HepG2 (cell line): Measurements from ENCODE around the gene FNDC3B. TPM values are rescaled to one million over a fixed set of nuclear protein-coding genes. Genes with fewer than 3 reads are reported as not detected.

Experiments used
- GATAD2A ChIP-seq: IDR thresholded peaks from 2 replicates; pipeline ENCODE4 v1.6.1; 2016
- YEATS2 ChIP-seq: sonication (generic); formaldehyde crosslinking; IDR thresholded peaks from 2 replicates; pipeline ENCODE4 v1.4.0; 2020; ENCODE audit warnings: missing genetic modification reagents, borderline replicate concordance
- ZBTB3 ChIP-seq: sonication (generic); formaldehyde crosslinking; IDR thresholded peaks from 2 replicates; pipeline ENCODE4 v1.4.0; 2020; ENCODE audit warnings: low read depth, mild to moderate bottlenecking, moderate library complexity, missing genetic modification reagents, borderline replicate concordance
- ZNF335 ChIP-seq: sonication (generic); formaldehyde crosslinking; IDR thresholded peaks from 2 replicates; pipeline ENCODE4 v1.4.0; 2020; ENCODE audit warnings: missing genetic modification reagents
- ZNF746 ChIP-seq: sonication (generic); formaldehyde crosslinking; IDR thresholded peaks from 2 replicates; pipeline ENCODE4 v1.8.0; 2022; ENCODE audit warnings: mild to moderate bottlenecking, missing genetic modification reagents
- ZNF766 ChIP-seq: sonication (generic); formaldehyde crosslinking; IDR thresholded peaks from 2 replicates; pipeline ENCODE4 v1.5.0; 2020; ENCODE audit warnings: missing genetic modification reagents, borderline replicate concordance
- polyA plus RNA-seq, 8 experiments: library from polyadenylated mRNA; depleted of rRNA in 3 of 8; stranded (reverse) in 7 of 8; unstranded in 1 of 8; fragments of >200 nt; fragmentation: Illumina TruSeq in 4 of 8; extraction: Trizol in 4 of 8; gene quantifications; 2 replicates each; pipeline versions ENCODE4 v1.2.1 to v1.2.3, GENCODE V29; 2011 to 2016; ENCODE audit warnings: low read depth in 4 of 8, missing spikeins in 1 of 8, mixed read lengths in 1 of 8; ENCODE audit not compliant: insufficient read depth in 1 of 8
- total RNA-seq, 5 experiments: library from RNA; depleted of rRNA; stranded (reverse); fragments of >200 nt; fragmentation: Illumina TruSeq; extraction: Trizol; gene quantifications; 2 replicates each; pipeline ENCODE4 v1.2.3, GENCODE V29; 2016; ENCODE audit warnings: low read depth in 1 of 5
- TF ChIP-seq, protein P1 (sequence below), 2 experiments: fragments of 450-650 bp in 1 of 2; sonication (generic) in 1 of 2; formaldehyde crosslinking in 1 of 2; IDR thresholded peaks; 2 replicates each; pipeline versions ENCODE4 v1.6.1 to v1.8.0; 2016 to 2022; ENCODE audit warnings: antibody characterized with exemption in 1 of 2, mild to moderate bottlenecking in 1 of 2, missing genetic modification reagents in 1 of 2
- TF ChIP-seq, protein P2 (sequence below): sonication (generic); formaldehyde crosslinking; IDR thresholded peaks from 2 replicates; pipeline ENCODE4 v1.5.1; 2020; ENCODE audit warnings: mild to moderate bottlenecking, missing genetic modification reagents, borderline replicate concordance
- TF ChIP-seq, protein P3 (sequence below): sonication (generic); formaldehyde crosslinking; IDR thresholded peaks from 2 replicates; pipeline ENCODE4 v1.8.0; 2023; ENCODE audit warnings: mild to moderate bottlenecking, missing genetic modification reagents
- TF ChIP-seq, protein P4 (sequence below): IDR thresholded peaks from 2 replicates; pipeline ENCODE4 v1.6.1; 2016; ENCODE audit warnings: missing compliant biosample characterization, missing genetic modification reagents, borderline replicate concordance

Gene FNDC3B
- total and polyA plus RNA-seq, 2 of the 13 experiments (the other 11 are each of a cell fraction or from before 2014, with no cell fraction given): 74.8 to 103 TPM

DNA sequence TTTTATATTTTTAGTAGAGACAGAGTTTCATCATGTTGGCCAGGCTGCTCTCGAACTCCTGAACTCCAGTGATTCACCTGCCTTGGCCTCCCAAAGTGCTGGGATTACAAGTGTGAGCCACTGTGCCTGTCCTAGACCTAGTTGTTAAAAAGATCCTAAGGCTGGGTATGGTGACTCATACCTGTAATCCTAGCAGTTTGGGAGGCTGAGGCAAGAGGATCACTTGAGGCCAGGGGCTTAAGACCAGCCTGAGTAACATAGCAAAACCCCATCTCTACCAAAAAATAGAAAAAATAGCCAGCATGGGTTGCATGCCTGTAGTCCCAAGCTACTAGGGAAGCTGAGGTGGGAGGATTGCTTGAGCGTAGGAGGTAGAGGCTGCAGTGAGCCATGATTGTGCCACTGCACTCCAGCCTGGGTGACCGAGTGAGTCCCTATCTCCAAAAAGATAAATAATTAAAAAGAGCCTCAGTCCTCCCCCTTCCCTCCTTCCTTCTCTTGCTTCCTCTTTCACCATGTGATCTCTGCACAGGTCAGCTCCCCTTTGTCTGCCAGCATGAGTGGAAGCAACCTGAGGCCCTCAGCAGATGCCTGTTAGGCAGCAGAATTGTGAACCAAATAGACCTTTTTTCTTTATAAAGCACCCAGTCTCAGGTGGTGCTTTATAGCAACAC is 9.8 kb upstream of the FNDC3B start (continued):
- TF ChIP-seq, protein P1, sequence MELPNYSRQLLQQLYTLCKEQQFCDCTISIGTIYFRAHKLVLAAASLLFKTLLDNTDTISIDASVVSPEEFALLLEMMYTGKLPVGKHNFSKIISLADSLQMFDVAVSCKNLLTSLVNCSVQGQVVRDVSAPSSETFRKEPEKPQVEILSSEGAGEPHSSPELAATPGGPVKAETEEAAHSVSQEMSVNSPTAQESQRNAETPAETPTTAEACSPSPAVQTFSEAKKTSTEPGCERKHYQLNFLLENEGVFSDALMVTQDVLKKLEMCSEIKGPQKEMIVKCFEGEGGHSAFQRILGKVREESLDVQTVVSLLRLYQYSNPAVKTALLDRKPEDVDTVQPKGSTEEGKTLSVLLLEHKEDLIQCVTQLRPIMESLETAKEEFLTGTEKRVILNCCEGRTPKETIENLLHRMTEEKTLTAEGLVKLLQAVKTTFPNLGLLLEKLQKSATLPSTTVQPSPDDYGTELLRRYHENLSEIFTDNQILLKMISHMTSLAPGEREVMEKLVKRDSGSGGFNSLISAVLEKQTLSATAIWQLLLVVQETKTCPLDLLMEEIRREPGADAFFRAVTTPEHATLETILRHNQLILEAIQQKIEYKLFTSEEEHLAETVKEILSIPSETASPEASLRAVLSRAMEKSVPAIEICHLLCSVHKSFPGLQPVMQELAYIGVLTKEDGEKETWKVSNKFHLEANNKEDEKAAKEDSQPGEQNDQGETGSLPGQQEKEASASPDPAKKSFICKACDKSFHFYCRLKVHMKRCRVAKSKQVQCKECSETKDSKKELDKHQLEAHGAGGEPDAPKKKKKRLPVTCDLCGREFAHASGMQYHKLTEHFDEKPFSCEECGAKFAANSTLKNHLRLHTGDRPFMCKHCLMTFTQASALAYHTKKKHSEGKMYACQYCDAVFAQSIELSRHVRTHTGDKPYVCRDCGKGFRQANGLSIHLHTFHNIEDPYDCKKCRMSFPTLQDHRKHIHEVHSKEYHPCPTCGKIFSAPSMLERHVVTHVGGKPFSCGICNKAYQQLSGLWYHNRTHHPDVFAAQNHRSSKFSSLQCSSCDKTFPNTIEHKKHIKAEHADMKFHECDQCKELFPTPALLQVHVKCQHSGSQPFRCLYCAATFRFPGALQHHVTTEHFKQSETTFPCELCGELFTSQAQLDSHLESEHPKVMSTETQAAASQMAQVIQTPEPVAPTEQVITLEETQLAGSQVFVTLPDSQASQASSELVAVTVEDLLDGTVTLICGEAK (IDR thresholded peaks at IDR 0.05): no peak
- TF ChIP-seq, protein P1 (CRISPR knock-in tag; IDR thresholded peaks at IDR 0.05): no peak
- TF ChIP-seq ZNF335: no peak
- TF ChIP-seq, protein P2, sequence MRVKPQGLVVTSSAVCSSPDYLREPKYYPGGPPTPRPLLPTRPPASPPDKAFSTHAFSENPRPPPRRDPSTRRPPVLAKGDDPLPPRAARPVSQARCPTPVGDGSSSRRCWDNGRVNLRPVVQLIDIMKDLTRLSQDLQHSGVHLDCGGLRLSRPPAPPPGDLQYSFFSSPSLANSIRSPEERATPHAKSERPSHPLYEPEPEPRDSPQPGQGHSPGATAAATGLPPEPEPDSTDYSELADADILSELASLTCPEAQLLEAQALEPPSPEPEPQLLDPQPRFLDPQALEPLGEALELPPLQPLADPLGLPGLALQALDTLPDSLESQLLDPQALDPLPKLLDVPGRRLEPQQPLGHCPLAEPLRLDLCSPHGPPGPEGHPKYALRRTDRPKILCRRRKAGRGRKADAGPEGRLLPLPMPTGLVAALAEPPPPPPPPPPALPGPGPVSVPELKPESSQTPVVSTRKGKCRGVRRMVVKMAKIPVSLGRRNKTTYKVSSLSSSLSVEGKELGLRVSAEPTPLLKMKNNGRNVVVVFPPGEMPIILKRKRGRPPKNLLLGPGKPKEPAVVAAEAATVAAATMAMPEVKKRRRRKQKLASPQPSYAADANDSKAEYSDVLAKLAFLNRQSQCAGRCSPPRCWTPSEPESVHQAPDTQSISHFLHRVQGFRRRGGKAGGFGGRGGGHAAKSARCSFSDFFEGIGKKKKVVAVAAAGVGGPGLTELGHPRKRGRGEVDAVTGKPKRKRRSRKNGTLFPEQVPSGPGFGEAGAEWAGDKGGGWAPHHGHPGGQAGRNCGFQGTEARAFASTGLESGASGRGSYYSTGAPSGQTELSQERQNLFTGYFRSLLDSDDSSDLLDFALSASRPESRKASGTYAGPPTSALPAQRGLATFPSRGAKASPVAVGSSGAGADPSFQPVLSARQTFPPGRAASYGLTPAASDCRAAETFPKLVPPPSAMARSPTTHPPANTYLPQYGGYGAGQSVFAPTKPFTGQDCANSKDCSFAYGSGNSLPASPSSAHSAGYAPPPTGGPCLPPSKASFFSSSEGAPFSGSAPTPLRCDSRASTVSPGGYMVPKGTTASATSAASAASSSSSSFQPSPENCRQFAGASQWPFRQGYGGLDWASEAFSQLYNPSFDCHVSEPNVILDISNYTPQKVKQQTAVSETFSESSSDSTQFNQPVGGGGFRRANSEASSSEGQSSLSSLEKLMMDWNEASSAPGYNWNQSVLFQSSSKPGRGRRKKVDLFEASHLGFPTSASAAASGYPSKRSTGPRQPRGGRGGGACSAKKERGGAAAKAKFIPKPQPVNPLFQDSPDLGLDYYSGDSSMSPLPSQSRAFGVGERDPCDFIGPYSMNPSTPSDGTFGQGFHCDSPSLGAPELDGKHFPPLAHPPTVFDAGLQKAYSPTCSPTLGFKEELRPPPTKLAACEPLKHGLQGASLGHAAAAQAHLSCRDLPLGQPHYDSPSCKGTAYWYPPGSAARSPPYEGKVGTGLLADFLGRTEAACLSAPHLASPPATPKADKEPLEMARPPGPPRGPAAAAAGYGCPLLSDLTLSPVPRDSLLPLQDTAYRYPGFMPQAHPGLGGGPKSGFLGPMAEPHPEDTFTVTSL (CRISPR knock-in tag): no peak
- no peak for TF ChIP-seq ZNF766 (CRISPR knock-in tag)
- no peak for TF ChIP-seq YEATS2 (CRISPR knock-in tag)
- TF ChIP-seq GATAD2A (CRISPR knock-in tag): peak; percentile 43; the same call in 1 of the 2 replicates
- TF ChIP-seq, protein P3, sequence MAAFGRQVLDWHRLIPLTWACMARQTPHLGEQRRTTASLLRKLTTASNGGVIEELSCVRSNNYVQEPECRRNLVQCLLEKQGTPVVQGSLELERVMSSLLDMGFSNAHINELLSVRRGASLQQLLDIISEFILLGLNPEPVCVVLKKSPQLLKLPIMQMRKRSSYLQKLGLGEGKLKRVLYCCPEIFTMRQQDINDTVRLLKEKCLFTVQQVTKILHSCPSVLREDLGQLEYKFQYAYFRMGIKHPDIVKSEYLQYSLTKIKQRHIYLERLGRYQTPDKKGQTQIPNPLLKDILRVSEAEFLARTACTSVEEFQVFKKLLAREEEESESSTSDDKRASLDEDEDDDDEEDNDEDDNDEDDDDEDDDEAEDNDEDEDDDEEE (CRISPR knock-in tag): no peak
- TF ChIP-seq, protein P4, sequence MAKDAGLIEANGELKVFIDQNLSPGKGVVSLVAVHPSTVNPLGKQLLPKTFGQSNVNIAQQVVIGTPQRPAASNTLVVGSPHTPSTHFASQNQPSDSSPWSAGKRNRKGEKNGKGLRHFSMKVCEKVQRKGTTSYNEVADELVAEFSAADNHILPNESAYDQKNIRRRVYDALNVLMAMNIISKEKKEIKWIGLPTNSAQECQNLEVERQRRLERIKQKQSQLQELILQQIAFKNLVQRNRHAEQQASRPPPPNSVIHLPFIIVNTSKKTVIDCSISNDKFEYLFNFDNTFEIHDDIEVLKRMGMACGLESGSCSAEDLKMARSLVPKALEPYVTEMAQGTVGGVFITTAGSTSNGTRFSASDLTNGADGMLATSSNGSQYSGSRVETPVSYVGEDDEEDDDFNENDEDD (CRISPR knock-in tag): no peak
- 0 out of 2 replicates have a peak, but pooled peaks have one; percentile 47 for TF ChIP-seq ZNF746 (CRISPR knock-in tag)
- no peak for TF ChIP-seq ZBTB3 (CRISPR knock-in tag)
